ENCODE data around the gene IFRD2. TPM values are rescaled to one million over a fixed set of nuclear protein-coding genes. Genes with fewer than 3 reads are reported as not detected.

The IFRD2 gene
- total and polyA plus RNA-seq, 4 donors: 34.6 to 58.8 (median 47.0) TPM

- intact Hi-C loops (cut with DNase I): no loop called here
Observed at GRCh38 chr3:50325497-50326181, 33.4 kb upstream of the IFRD2 start.

GRCh38 chr3:50325113-50325480, 32.9 kb upstream of the IFRD2 start:
- DNase-seq: peak in 1 of 2 donors; percentile 37
- intact Hi-C loops (cut with DNase I): no loop called here
- no peaks in the 10 kb centered on the region for H3K9me3 ChIP-seq (ENCODE audit: control insufficient read depth, low read length)
- no peaks in the 10 kb centered on the region for H3K27me3 ChIP-seq (ENCODE audit: control insufficient read depth in 1 of 2, insufficient read depth in 2 of 2, low read length in 1 of 2)
- H3K27ac ChIP-seq (ENCODE audit: low read depth in 1 of 2, low read length in 2 of 2): no peak overlapping the region
- peaks cover 0 to 2% of the 10 kb centered on the region in 2 donors for H3K36me3 ChIP-seq (ENCODE audit: control insufficient read depth in 1 of 2, insufficient read depth in 2 of 2, low read length in 1 of 2)
- H3K4me1 ChIP-seq (ENCODE audit: control insufficient read depth in 1 of 2, insufficient read depth in 2 of 2, low read length in 2 of 2): no peaks in the 10 kb centered on the region
- WGBS, 2 donors: 83 to 87% methylated on average over 2 of the region's 2 CpGs
- no peak for ATAC-seq (ENCODE audit: low FRiP score)
- no peak overlapping the region for H3K4me3 ChIP-seq (ENCODE audit: low read length in 2 of 2)

More at GRCh38 chr3:50325497-50326181, 33.4 kb upstream of the IFRD2 start:
- H3K4me3 ChIP-seq (ENCODE audit: low read length in 2 of 2): no peak overlapping the region
- no peak for ATAC-seq (ENCODE audit: low FRiP score)
- H3K27me3 ChIP-seq (ENCODE audit: control insufficient read depth in 1 of 2, insufficient read depth in 2 of 2, low read length in 1 of 2): no peaks in the 10 kb centered on the region
- H3K4me1 ChIP-seq (ENCODE audit: control insufficient read depth in 1 of 2, insufficient read depth in 2 of 2, low read length in 2 of 2): no peaks in the 10 kb centered on the region
- no peak overlapping the region for H3K27ac ChIP-seq (ENCODE audit: low read depth in 1 of 2, low read length in 2 of 2)
- no peaks in the 10 kb centered on the region for H3K9me3 ChIP-seq (ENCODE audit: control insufficient read depth, low read length)
- peak in 1 of 2 donors; percentile 42 for DNase-seq
- peaks cover 0 to 7% of the 10 kb centered on the region in 2 donors for H3K36me3 ChIP-seq (ENCODE audit: control insufficient read depth in 1 of 2, insufficient read depth in 2 of 2, low read length in 1 of 2)
- 85% methylated on average over 11 of the region's 11 CpGs for WGBS, 2 donors

GRCh38 chr3:50324351-50325112, 32.3 kb upstream of the IFRD2 start:
- no peaks in the 10 kb centered on the region for H3K9me3 ChIP-seq (ENCODE audit: control insufficient read depth, low read length)
- H3K27me3 ChIP-seq (ENCODE audit: control insufficient read depth in 1 of 2, insufficient read depth in 2 of 2, low read length in 1 of 2): no peaks in the 10 kb centered on the region
- DNase-seq (peak in 1 of 2 donors; percentile 74), ATAC-seq (ENCODE audit: low FRiP score) (no peak)
- H3K36me3 ChIP-seq (ENCODE audit: control insufficient read depth in 1 of 2, insufficient read depth in 2 of 2, low read length in 1 of 2): no peaks in the 10 kb centered on the region
- no peak overlapping the region for H3K27ac ChIP-seq (ENCODE audit: low read depth in 1 of 2, low read length in 2 of 2)
- intact Hi-C loops (cut with DNase I): no loop called here
- 49 to 50% methylated on average over 4 of the region's 4 CpGs for WGBS, 2 donors
- H3K4me1 ChIP-seq (ENCODE audit: control insufficient read depth in 1 of 2, insufficient read depth in 2 of 2, low read length in 2 of 2): no peaks in the 10 kb centered on the region
- no peak overlapping the region for H3K4me3 ChIP-seq (ENCODE audit: low read length in 2 of 2)

GRCh38 chr3:50323614-50324199, 31.5 kb upstream of the IFRD2 start:
- intact Hi-C loops (cut with DNase I): no loop called here
- peak in 1 of 2 donors; percentile 63 for DNase-seq

GRCh38 chr3:50323092-50323600, 30.9 kb upstream of the IFRD2 start:
- intact Hi-C loops (cut with DNase I): no loop called here
- no peak overlapping the region for H3K4me3 ChIP-seq (ENCODE audit: low read length in 2 of 2)
- H3K36me3 ChIP-seq (ENCODE audit: control insufficient read depth in 1 of 2, insufficient read depth in 2 of 2, low read length in 1 of 2): no peaks in the 10 kb centered on the region
- no peak overlapping the region for H3K27ac ChIP-seq (ENCODE audit: low read depth in 1 of 2, low read length in 2 of 2)
- H3K4me1 ChIP-seq (ENCODE audit: control insufficient read depth in 1 of 2, insufficient read depth in 2 of 2, low read length in 2 of 2): no peaks in the 10 kb centered on the region
- no peaks in the 10 kb centered on the region for H3K27me3 ChIP-seq (ENCODE audit: control insufficient read depth in 1 of 2, insufficient read depth in 2 of 2, low read length in 1 of 2)
- DNase-seq (peak in 1 of 2 donors; percentile 62), ATAC-seq (ENCODE audit: low FRiP score) (no peak)
- WGBS, 2 donors: 61 to 69% methylated on average over 4 of the region's 4 CpGs
- no peaks in the 10 kb centered on the region for H3K9me3 ChIP-seq (ENCODE audit: control insufficient read depth, low read length)

More at GRCh38 chr3:50323614-50324199, 31.5 kb upstream of the IFRD2 start:
- Histone ChIP-seq H3K4me1 (ENCODE audit: control insufficient read depth in 1 of 2, insufficient read depth in 2 of 2, low read length in 2 of 2) (no peaks in the 10 kb centered on the region), H3K4me3 (ENCODE audit: low read length in 2 of 2) (no peak overlapping the region), H3K27ac (ENCODE audit: low read depth in 1 of 2, low read length in 2 of 2) (no peak overlapping the region), H3K27me3 (ENCODE audit: control insufficient read depth in 1 of 2, insufficient read depth in 2 of 2, low read length in 1 of 2) (no peaks in the 10 kb centered on the region), H3K9me3 (ENCODE audit: control insufficient read depth, low read length) (no peaks in the 10 kb centered on the region), H3K36me3 (ENCODE audit: control insufficient read depth in 1 of 2, insufficient read depth in 2 of 2, low read length in 1 of 2) (no peaks in the 10 kb centered on the region)
- 69 to 70% methylated on average over 5 of the region's 5 CpGs for WGBS, 2 donors
- peak; percentile 1 for ATAC-seq (ENCODE audit: low FRiP score)

GRCh38 chr3:50322386-50323091, 30.3 kb upstream of the IFRD2 start, which contains the start of gene HYAL2:
TSS of gene HYAL2 (minus strand) at chr3:50322745. CDS start at chr3:50320489, 2,256 bp downstream.
- Histone ChIP-seq H3K36me3 (ENCODE audit: control insufficient read depth in 1 of 2, insufficient read depth in 2 of 2, low read length in 1 of 2) (no peaks in the 10 kb centered on the region), H3K4me1 (ENCODE audit: control insufficient read depth in 1 of 2, insufficient read depth in 2 of 2, low read length in 2 of 2) (no peaks in the 10 kb centered on the region), H3K27ac (ENCODE audit: low read depth in 1 of 2, low read length in 2 of 2) (peak within 1 kb of the TSS in 1 of 2 donors; percentile 48), H3K27me3 (ENCODE audit: control insufficient read depth in 1 of 2, insufficient read depth in 2 of 2, low read length in 1 of 2) (no peaks in the 10 kb centered on the region), H3K4me3 (ENCODE audit: low read length in 2 of 2) (peak within 1 kb of the TSS in 1 of 2 donors; percentile 83), H3K9me3 (ENCODE audit: control insufficient read depth, low read length) (no peaks in the 10 kb centered on the region)
- DNase-seq (peak in 1 of 2 donors; percentile 60), ATAC-seq (ENCODE audit: low FRiP score) (peak; percentile 16)
- intact Hi-C loops (cut with DNase I): no loop called here
- 51 to 55% methylated on average over 28 to 31 of the region's 31 CpGs for WGBS, 2 donors

- 14 to 19% methylated on average over 14 of the region's 14 CpGs for WGBS, 2 donors
- Histone ChIP-seq H3K27me3 (ENCODE audit: control insufficient read depth in 1 of 2, insufficient read depth in 2 of 2, low read length in 1 of 2) (no peaks in the 10 kb centered on the region), H3K27ac (ENCODE audit: low read depth in 1 of 2, low read length in 2 of 2) (no peak overlapping the region), H3K4me1 (ENCODE audit: control insufficient read depth in 1 of 2, insufficient read depth in 2 of 2, low read length in 2 of 2) (no peaks in the 10 kb centered on the region), H3K4me3 (ENCODE audit: low read length in 2 of 2) (no peak overlapping the region), H3K9me3 (ENCODE audit: control insufficient read depth, low read length) (no peaks in the 10 kb centered on the region), H3K36me3 (ENCODE audit: control insufficient read depth in 1 of 2, insufficient read depth in 2 of 2, low read length in 1 of 2) (no peaks in the 10 kb centered on the region)
- DNase-seq: no peak
- ATAC-seq (ENCODE audit: low FRiP score): no peak
- intact Hi-C loops (cut with DNase I): no loop called here
Observed at GRCh38 chr3:50322115-50322385, 29.8 kb upstream of the IFRD2 start.

GRCh38 chr3:50321336-50322114, 29.3 kb upstream of the IFRD2 start:
- no peaks in the 10 kb centered on the region for H3K36me3 ChIP-seq (ENCODE audit: control insufficient read depth in 1 of 2, insufficient read depth in 2 of 2, low read length in 1 of 2)
- H3K4me3 ChIP-seq (ENCODE audit: low read length in 2 of 2): peak overlapping the region; percentile 67 to 83
- DNase-seq (peak; percentile 94 to 95), ATAC-seq (ENCODE audit: low FRiP score) (peak; percentile 90)
- H3K9me3 ChIP-seq (ENCODE audit: control insufficient read depth, low read length): no peaks in the 10 kb centered on the region
- no peaks in the 10 kb centered on the region for H3K27me3 ChIP-seq (ENCODE audit: control insufficient read depth in 1 of 2, insufficient read depth in 2 of 2, low read length in 1 of 2)
- WGBS, 2 donors: 1% methylated on average over 50 to 59 of the region's 59 CpGs
- intact Hi-C loops (cut with DNase I): no loop called here
- H3K27ac ChIP-seq (ENCODE audit: low read depth in 1 of 2, low read length in 2 of 2): peak overlapping the region; percentile 48 to 85
- H3K4me1 ChIP-seq (ENCODE audit: control insufficient read depth in 1 of 2, insufficient read depth in 2 of 2, low read length in 2 of 2): no peaks in the 10 kb centered on the region

Measured in aorta (tissue), 5 donors.